Neuronal stem cell (in vitro differentiated cells): Measurements from ENCODE around the gene BRD3.
A peak's percentile ranks its signal among the peaks of the same experiment; 100 is the strongest.
"Not testable (repeated sequence)": the region's sequence is repeated elsewhere in the genome, so short reads cannot be mapped to it uniquely, and the experiment has no call there.

Experiments
- DNase-seq: peaks from one replicate; pipeline ENCODE4 v3.0.0-alpha.2; 2013; ENCODE audit warnings: low spot score
- H2AFZ ChIP-seq: one replicate; pipeline ENCODE4 v1.6.1; 2013; ENCODE audit warnings: mild to moderate bottlenecking, low read length, inconsistent platforms
- H2AK5ac ChIP-seq: 2 replicates; pipeline ENCODE4 v1.6.1; 2013; ENCODE audit warnings: low read depth, mild to moderate bottlenecking, inconsistent platforms, low read length, moderate library complexity, mixed read lengths
- H2BK120ac ChIP-seq: 2 replicates; pipeline ENCODE4 v1.6.1; 2013; ENCODE audit warnings: low read depth, mild to moderate bottlenecking, inconsistent platforms, low read length, moderate library complexity, mixed read lengths
- H2BK12ac ChIP-seq: one replicate; pipeline ENCODE4 v1.6.1; 2013; ENCODE audit warnings: low read length, inconsistent platforms
- H2BK15ac ChIP-seq: 2 replicates; pipeline ENCODE4 v1.6.1; 2013; ENCODE audit warnings: mild to moderate bottlenecking, low read length, inconsistent platforms, mixed read lengths
- H2BK5ac ChIP-seq: one replicate; pipeline ENCODE4 v1.6.1; 2013; ENCODE audit warnings: inconsistent platforms, mild to moderate bottlenecking, low read length, moderate library complexity
- H3K14ac ChIP-seq: one replicate; pipeline ENCODE4 v1.6.1; 2013; ENCODE audit warnings: low read length, inconsistent platforms
- H3K18ac ChIP-seq: 2 replicates; pipeline ENCODE4 v1.6.1; 2013; ENCODE audit warnings: low read length, inconsistent platforms
- H3K23ac ChIP-seq: 2 replicates; pipeline ENCODE4 v1.6.1; 2013; ENCODE audit warnings: low read depth, mild to moderate bottlenecking, mixed read lengths, low read length, inconsistent platforms; ENCODE audit not compliant: poor library complexity
- H3K27ac ChIP-seq: replicated peaks from 3 replicates; pipeline ENCODE4 v1.5.1; 2013; ENCODE audit warnings: low read length, inconsistent platforms
- H3K27me3 ChIP-seq, 3 experiments: 2 replicates each; pipeline ENCODE4 v1.6.1; 2013; ENCODE audit warnings: low read length in 3 of 3, mild to moderate bottlenecking in 2 of 3, inconsistent platforms in 1 of 3, low read depth in 1 of 3, mixed read lengths in 1 of 3, moderate library complexity in 1 of 3; ENCODE audit not compliant: control insufficient read depth in 3 of 3, insufficient read depth in 3 of 3
- H3K36me3 ChIP-seq, 2 donors: replicated peaks in 1 of 2; 2 replicates each; pipeline ENCODE4 v1.6.1; 2013; ENCODE audit warnings: low read length in 2 of 2; ENCODE audit not compliant: control insufficient read depth in 2 of 2, insufficient read depth in 2 of 2
- H3K4ac ChIP-seq: 2 replicates; pipeline ENCODE4 v1.6.1; 2013; ENCODE audit warnings: inconsistent platforms, mild to moderate bottlenecking, low read length, moderate library complexity
- H3K4me1 ChIP-seq, 2 donors: 1 replicate in 1 of 2; 2 replicates in 1 of 2; pipeline ENCODE4 v1.6.1; 2013; ENCODE audit warnings: low read length in 2 of 2, low read depth in 1 of 2; ENCODE audit not compliant: control insufficient read depth in 2 of 2, insufficient read depth in 1 of 2
- H3K4me2 ChIP-seq: one replicate; pipeline ENCODE4 v1.6.1; 2013; ENCODE audit warnings: mild to moderate bottlenecking, low read length, inconsistent platforms; ENCODE audit not compliant: insufficient read depth, poor library complexity, severe bottlenecking
- H3K4me3 ChIP-seq, 2 donors: 2 replicates each; pipeline ENCODE4 v1.5.1; 2013; ENCODE audit warnings: low read length in 2 of 2, mild to moderate bottlenecking in 2 of 2, inconsistent platforms in 1 of 2, moderate library complexity in 1 of 2
- H3K79me1 ChIP-seq: one replicate; pipeline ENCODE4 v1.6.1; 2013; ENCODE audit warnings: low read depth, mild to moderate bottlenecking, inconsistent platforms, low read length, moderate library complexity
- H3K9ac ChIP-seq: one replicate; pipeline ENCODE4 v1.6.1; 2013; ENCODE audit warnings: mild to moderate bottlenecking, low read depth, low read length, inconsistent platforms; ENCODE audit not compliant: poor library complexity
- H3K9me3 ChIP-seq, 2 donors: replicated peaks in 1 of 2; 2 replicates each; pipeline versions ENCODE3 to v1.6.1; 2013; ENCODE audit warnings: low read length in 2 of 2, mild to moderate bottlenecking in 2 of 2, inconsistent platforms in 1 of 2, low read depth in 1 of 2, mixed read lengths in 1 of 2, moderate library complexity in 1 of 2; ENCODE audit not compliant: control insufficient read depth in 2 of 2, insufficient read depth in 1 of 2
- H4K8ac ChIP-seq: one replicate; pipeline ENCODE4 v1.6.1; 2013; ENCODE audit warnings: low read depth, mild to moderate bottlenecking, inconsistent platforms, low read length, moderate library complexity
- H4K91ac ChIP-seq: one replicate; pipeline ENCODE4 v1.6.1; 2013; ENCODE audit warnings: low read length, low read depth, mild to moderate bottlenecking, inconsistent platforms; ENCODE audit not compliant: poor library complexity
- WGBS, 2 donors: extraction: QIAGEN DNeasy Blood & Tissue Kit; methylation state at CpG; one replicate each; pipeline ENCODE4 v1.1.7; 2013; ENCODE audit warnings: missing lambda C conversion rate in 2 of 2, mixed read lengths in 1 of 2; ENCODE audit not compliant: insufficient read length in 2 of 2, insufficient replicate concordance in 1 of 2; ENCODE audit errors: extremely low coverage in 2 of 2; 5-methylcytosine and 5-hydroxymethylcytosine counted together

The BRD3 gene

GRCh38 chr9:134101623-134102149 is 33.9 kb upstream of the BRD3 start:
- Histone ChIP-seq H3K4me3 (peak overlapping the region in 1 of 2 donors; percentile 30), H3K4ac (no peak overlapping the region), H3K18ac (peak overlapping the region; percentile 52), H3K27ac (no peak overlapping the region), H2BK15ac (peak overlapping the region; percentile 75), H2BK5ac (no peak overlapping the region), H3K4me2 (no peak overlapping the region), H3K79me1 (no peaks in the 10 kb centered on the region), H3K4me1 (no peaks in the 10 kb centered on the region), H4K8ac (peak overlapping the region; percentile 43), H3K23ac (peak overlapping the region; percentile 34), H2AK5ac (peak overlapping the region; percentile 84), H3K9ac (peak overlapping the region; percentile 2), H2BK120ac (no peak overlapping the region), H2AFZ (no peak overlapping the region), H2BK12ac (peak overlapping the region; percentile 90), H3K27me3 (no peaks in the 10 kb centered on the region), H3K14ac (peak overlapping the region; percentile 82), H3K36me3 (no peaks in the 10 kb centered on the region), H4K91ac (no peak overlapping the region), H3K9me3 (peaks cover 7 to 8% of the 10 kb centered on the region in 2 donors)
- WGBS, 2 donors = no CpG with 5 or more reads among the region's 11 CpGs
- DNase-seq = no peak

GRCh38 chr9:134101133-134101532 is 33.3 kb upstream of the BRD3 start:
- not testable (repeated sequence) for H2BK12ac ChIP-seq, H3K27ac ChIP-seq, H3K9me3 ChIP-seq, H3K9ac ChIP-seq, H3K18ac ChIP-seq, H2BK15ac ChIP-seq, H2AFZ ChIP-seq, H3K23ac ChIP-seq, H4K91ac ChIP-seq, H3K4me2 ChIP-seq, H3K4ac ChIP-seq, H3K4me1 ChIP-seq, H3K14ac ChIP-seq, H3K27me3 ChIP-seq, H2AK5ac ChIP-seq, H3K4me3 ChIP-seq, DNase-seq, H4K8ac ChIP-seq, H3K36me3 ChIP-seq, H3K79me1 ChIP-seq, H2BK5ac ChIP-seq, H2BK120ac ChIP-seq
- WGBS, 2 donors = no CpG with 5 or more reads among the region's 6 CpGs

- no peaks in the 10 kb centered on the region for H3K36me3 ChIP-seq
- no peak overlapping the region for H4K8ac ChIP-seq
- no peak overlapping the region for H3K9ac ChIP-seq
- no CpG with 5 or more reads among the region's 5 CpGs for WGBS, 2 donors
- H3K79me1 ChIP-seq = no peaks in the 10 kb centered on the region
- H2BK15ac ChIP-seq = no peak overlapping the region
- no peak overlapping the region for H3K14ac ChIP-seq
- H3K27me3 ChIP-seq = no peaks in the 10 kb centered on the region
- no peak overlapping the region for H3K4me2 ChIP-seq
- DNase-seq = no peak
- no peak overlapping the region for H2AK5ac ChIP-seq
- no peak overlapping the region for H2BK120ac ChIP-seq
- H3K27ac ChIP-seq = no peak overlapping the region
- H3K4me1 ChIP-seq = no peaks in the 10 kb centered on the region
- H3K18ac ChIP-seq = no peak overlapping the region
- H2AFZ ChIP-seq = no peak overlapping the region
- peak overlapping the region in 1 of 2 donors; percentile 55 for H3K4me3 ChIP-seq
- no peak overlapping the region for H2BK5ac ChIP-seq
- H2BK12ac ChIP-seq = no peak overlapping the region
- no peak overlapping the region for H3K4ac ChIP-seq
- H3K9me3 ChIP-seq = peaks cover 7 to 8% of the 10 kb centered on the region in 2 donors
- H4K91ac ChIP-seq = no peak overlapping the region
- H3K23ac ChIP-seq = no peak overlapping the region
Observed at GRCh38 chr9:134100040-134100439, 32.2 kb upstream of the BRD3 start.

GRCh38 chr9:134099123-134099761 is 31.4 kb upstream of the BRD3 start:
- H3K4me1 ChIP-seq = no peaks in the 10 kb centered on the region
- no peak overlapping the region for H3K4me2 ChIP-seq
- H2BK12ac ChIP-seq = no peak overlapping the region
- no peaks in the 10 kb centered on the region for H3K36me3 ChIP-seq
- no peak overlapping the region for H2BK120ac ChIP-seq
- H2AK5ac ChIP-seq = no peak overlapping the region
- H2BK5ac ChIP-seq = no peak overlapping the region
- WGBS, 2 donors = no CpG with 5 or more reads among the region's 13 CpGs
- H3K4ac ChIP-seq = no peak overlapping the region
- peak overlapping the region; percentile 44 for H3K23ac ChIP-seq
- H3K27ac ChIP-seq = no peak overlapping the region
- no peak overlapping the region for H2BK15ac ChIP-seq
- H3K79me1 ChIP-seq = no peaks in the 10 kb centered on the region
- H4K91ac ChIP-seq = no peak overlapping the region
- no peak overlapping the region for H4K8ac ChIP-seq
- peak overlapping the region; percentile 51 for H3K18ac ChIP-seq
- peak overlapping the region in 1 of 2 donors; percentile 23 for H3K4me3 ChIP-seq
- peaks cover 7 to 8% of the 10 kb centered on the region in 2 donors for H3K9me3 ChIP-seq
- no peak overlapping the region for H3K14ac ChIP-seq
- no peak overlapping the region for H2AFZ ChIP-seq
- no peak for DNase-seq
- no peaks in the 10 kb centered on the region for H3K27me3 ChIP-seq
- no peak overlapping the region for H3K9ac ChIP-seq
